ENCODE measurements around the gene TSHR. TPM values are rescaled to one million over a fixed set of nuclear protein-coding genes. Genes with fewer than 3 reads are reported as not detected.

TSHR gene
- total and polyA plus RNA-seq, 2 donors (not counting 3 experiments of a cell fraction or from before 2014, with no cell fraction given), result not detected

- Histone ChIP-seq H3K27me3 (ENCODE audit: control insufficient read depth in 2 of 2, insufficient read depth in 2 of 2, low read length in 2 of 2) (peaks cover 12 to 23% of the 10 kb centered on the region in 2 experiments), H3K4me2 (ENCODE audit: insufficient read depth, low read length) (no peak overlapping the region), H3K27ac (ENCODE audit: insufficient read depth, low read depth, low read length) (no peak overlapping the region), H3K4me3 (replicated peaks in 1 of 3; ENCODE audit: insufficient read depth in 1 of 3, low read depth in 1 of 3, low read length in 3 of 3) (no peak overlapping the region), H3K9ac (replicated peaks; ENCODE audit: extremely low read depth, insufficient read depth, low read length) (no peak overlapping the region), H3K4me1 (ENCODE audit: control insufficient read depth, extremely low read depth, insufficient read depth, low read length) (peaks cover 4% of the 10 kb centered on the region), H3K79me2 (ENCODE audit: control insufficient read depth, insufficient read depth, low read length) (no peaks in the 10 kb centered on the region), H3K9me1 (replicated peaks; ENCODE audit: control insufficient read depth, extremely low read depth, insufficient read depth, low read length) (no peaks in the 10 kb centered on the region), H4K20me1 (replicated peaks; ENCODE audit: control insufficient read depth, extremely low read depth, insufficient read depth, low read length) (no peaks in the 10 kb centered on the region), H3K36me3 (ENCODE audit: control insufficient read depth in 2 of 2, extremely low read depth in 1 of 2, insufficient read depth in 2 of 2, low read length in 2 of 2) (no peaks in the 10 kb centered on the region), H3K9me3 (replicated peaks; ENCODE audit: control insufficient read depth, insufficient read depth, low read length) (no peaks in the 10 kb centered on the region), H2AFZ (ENCODE audit: low read depth, low read length) (no peak overlapping the region)
- intact Hi-C loops (cut with micrococcal nuclease), result no loop called here
- FAIRE-seq (no peak), DNase-seq (ENCODE audit: low read depth, low spot score) (no peak)
- dilution Hi-C loops (cut with MboI; ENCODE audit: extremely low pct_ligation_motif_present, low sequenced_read_pairs), result no loop called here
- no TSS peak for BruUV-seq (replicated peaks)
- TF ChIP-seq EZH2 (IDR thresholded peaks at IDR 0.05; ENCODE audit: borderline replicate concordance, low read depth, low read length, severe bottlenecking), result no peak
- no peak for TF ChIP-seq POLR2A (IDR thresholded peaks at IDR 0.05; ENCODE audit: low read depth, low read length)
- TF ChIP-seq MYC (IDR thresholded peaks at IDR 0.05; ENCODE audit: low read depth, low read length), result no peak
- TF ChIP-seq JUN (IDR thresholded peaks at IDR 0.05; ENCODE audit: borderline replicate concordance, insufficient read depth, insufficient read length, low read depth), result peak; percentile 6
- TF ChIP-seq, protein P1, sequence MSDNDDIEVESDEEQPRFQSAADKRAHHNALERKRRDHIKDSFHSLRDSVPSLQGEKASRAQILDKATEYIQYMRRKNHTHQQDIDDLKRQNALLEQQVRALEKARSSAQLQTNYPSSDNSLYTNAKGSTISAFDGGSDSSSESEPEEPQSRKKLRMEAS (IDR thresholded peaks at IDR 0.05; ENCODE audit: insufficient read depth, insufficient read length), result no peak
- peak; percentile 58 for TF ChIP-seq FOS (IDR thresholded peaks at IDR 0.05; ENCODE audit: borderline replicate concordance, insufficient read depth, low read length)
- peak; percentile 37 for TF ChIP-seq GATA2 (IDR thresholded peaks at IDR 0.05; ENCODE audit: insufficient read depth, insufficient read length, low read depth, low read length)
- ChIA-PET POLR2A (no interaction called here), CTCF (no interaction called here)
Measured at GRCh38 chr14:80946187-80946586, 9.2 kb upstream of the TSHR start.

GRCh38 chr14:80946797-80947196, 8.6 kb upstream of the TSHR start:
- Histone ChIP-seq H4K20me1 (replicated peaks; ENCODE audit: control insufficient read depth, extremely low read depth, insufficient read depth, low read length) (no peaks in the 10 kb centered on the region), H3K36me3 (ENCODE audit: control insufficient read depth in 2 of 2, extremely low read depth in 1 of 2, insufficient read depth in 2 of 2, low read length in 2 of 2) (no peaks in the 10 kb centered on the region), H2AFZ (ENCODE audit: low read depth, low read length) (no peak overlapping the region), H3K4me1 (ENCODE audit: control insufficient read depth, extremely low read depth, insufficient read depth, low read length) (peaks cover 4% of the 10 kb centered on the region), H3K27ac (ENCODE audit: insufficient read depth, low read depth, low read length) (no peak overlapping the region), H3K4me3 (replicated peaks in 1 of 3; ENCODE audit: insufficient read depth in 1 of 3, low read depth in 1 of 3, low read length in 3 of 3) (no peak overlapping the region), H3K9me3 (replicated peaks; ENCODE audit: control insufficient read depth, insufficient read depth, low read length) (no peaks in the 10 kb centered on the region), H3K4me2 (ENCODE audit: insufficient read depth, low read length) (no peak overlapping the region), H3K9ac (replicated peaks; ENCODE audit: extremely low read depth, insufficient read depth, low read length) (no peak overlapping the region), H3K9me1 (replicated peaks; ENCODE audit: control insufficient read depth, extremely low read depth, insufficient read depth, low read length) (no peaks in the 10 kb centered on the region), H3K79me2 (ENCODE audit: control insufficient read depth, insufficient read depth, low read length) (no peaks in the 10 kb centered on the region), H3K27me3 (ENCODE audit: control insufficient read depth in 2 of 2, insufficient read depth in 2 of 2, low read length in 2 of 2) (peaks cover 12 to 26% of the 10 kb centered on the region in 2 experiments)
- TF ChIP-seq FOS (IDR thresholded peaks at IDR 0.05; ENCODE audit: borderline replicate concordance, insufficient read depth, low read length), result no peak
- TF ChIP-seq EZH2 (IDR thresholded peaks at IDR 0.05; ENCODE audit: borderline replicate concordance, low read depth, low read length, severe bottlenecking), result no peak
- TF ChIP-seq JUN (IDR thresholded peaks at IDR 0.05; ENCODE audit: borderline replicate concordance, insufficient read depth, insufficient read length, low read depth), result no peak
- no peak for FAIRE-seq
- dilution Hi-C loops (cut with MboI; ENCODE audit: extremely low pct_ligation_motif_present, low sequenced_read_pairs) (no loop called here), intact Hi-C loops (cut with micrococcal nuclease) (no loop called here)
- POLR2A ChIA-PET, result no interaction called here
- no TSS peak for BruUV-seq (replicated peaks)
- CTCF ChIA-PET, result no interaction called here
- DNase-seq (ENCODE audit: low read depth, low spot score), result no peak
